DND-41 (cell line): ENCODE data around the gene ALDH18A1.

Experiments used
- ATAC-seq: fragments of 200-7000 bp; cut with Tn5 transposase; 3 replicates; pipeline ENCODE4 v1.9.1; 2021; ENCODE audit warnings: low read depth; ENCODE audit not compliant: insufficient read depth
- DNase-seq: peaks from one replicate; pipeline ENCODE4 v3.0.0-alpha.2; 2020
- H2AFZ ChIP-seq: 2 replicates; pipeline ENCODE4 v1.6.0; 2012; ENCODE audit warnings: low read depth, low read length
- H3K27ac ChIP-seq: 2 replicates; pipeline ENCODE4 v1.5.1; 2012; ENCODE audit warnings: low read length, inconsistent platforms
- H3K27me3 ChIP-seq: fragments of 200-600 bp; sonication (generic); 2 replicates; pipeline ENCODE4 v1.6.0; 2012; ENCODE audit warnings: low read length, mild to moderate bottlenecking, inconsistent platforms; ENCODE audit not compliant: insufficient read depth, poor library complexity
- H3K36me3 ChIP-seq: 2 replicates; pipeline ENCODE4 v1.5.1; 2012; ENCODE audit warnings: low read length, inconsistent platforms; ENCODE audit not compliant: insufficient read depth
- H3K4me1 ChIP-seq: 2 replicates; pipeline ENCODE4 v1.5.1; 2012; ENCODE audit warnings: mild to moderate bottlenecking, low read length; ENCODE audit not compliant: insufficient read depth
- H3K4me2 ChIP-seq: 2 replicates; pipeline ENCODE4 v1.6.0; 2012; ENCODE audit warnings: mild to moderate bottlenecking, moderate library complexity, low read length, inconsistent platforms; ENCODE audit not compliant: insufficient read depth
- H3K4me3 ChIP-seq, 2 experiments: fragments of 200-600 bp in 1 of 2; shearing (Covaris generic) in 1 of 2; 2 replicates each; pipeline ENCODE4 v1.5.1; 2012 to 2016; ENCODE audit warnings: inconsistent platforms in 2 of 2, low read length in 2 of 2, mild to moderate bottlenecking in 2 of 2, low read depth in 1 of 2, moderate library complexity in 1 of 2
- H3K79me2 ChIP-seq: 2 replicates; pipeline ENCODE4 v1.6.0; 2012; ENCODE audit warnings: low read length, inconsistent platforms; ENCODE audit not compliant: insufficient read depth
- H3K9ac ChIP-seq: 2 replicates; pipeline ENCODE4 v1.6.0; 2012; ENCODE audit warnings: low read depth, mild to moderate bottlenecking, inconsistent platforms, low read length, moderate library complexity
- H3K9me3 ChIP-seq: 2 replicates; pipeline ENCODE4 v1.5.1; 2012; ENCODE audit warnings: low read length, moderate library complexity, mild to moderate bottlenecking, inconsistent platforms; ENCODE audit not compliant: insufficient read depth, severe bottlenecking
- H4K20me1 ChIP-seq: 2 replicates; pipeline ENCODE4 v1.6.0; 2012; ENCODE audit warnings: low read length; ENCODE audit not compliant: insufficient read depth
- EZH2 ChIP-seq: IDR thresholded peaks from 3 replicates; pipeline ENCODE4 v1.6.1; 2012; ENCODE audit warnings: borderline replicate concordance, low read depth, mild to moderate bottlenecking, moderate library complexity, low read length, inconsistent platforms; ENCODE audit not compliant: severe bottlenecking
- TF ChIP-seq, protein P1 (sequence below): IDR thresholded peaks from 2 replicates; pipeline ENCODE4 v1.5.1; 2012; ENCODE audit warnings: borderline replicate concordance, low read length, moderate library complexity, mild to moderate bottlenecking; ENCODE audit not compliant: poor library complexity, severe bottlenecking; ENCODE audit errors: extremely low read depth

Gene ALDH18A1

DNA sequence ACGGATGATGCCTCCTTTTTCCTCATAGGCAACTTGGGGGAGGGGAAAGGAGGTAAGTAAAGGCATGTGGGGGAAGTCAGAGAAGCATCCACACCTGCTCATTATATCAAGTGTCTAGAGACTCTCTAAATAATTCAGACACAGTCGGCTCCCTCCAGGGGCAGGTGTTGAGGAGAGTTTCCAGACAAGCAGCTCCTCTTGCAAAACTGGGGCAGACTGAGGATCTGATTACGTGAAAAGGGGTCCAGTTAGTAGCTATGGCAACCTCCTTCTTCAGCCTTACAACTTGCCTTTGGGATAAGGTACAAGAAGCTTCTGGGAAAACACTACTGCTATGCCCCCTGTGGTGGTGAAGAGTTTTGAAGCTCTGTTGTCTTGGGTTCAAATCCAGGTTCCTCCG is 56.4 kb downstream of the ALDH18A1 start:
- TF ChIP-seq, protein P1, sequence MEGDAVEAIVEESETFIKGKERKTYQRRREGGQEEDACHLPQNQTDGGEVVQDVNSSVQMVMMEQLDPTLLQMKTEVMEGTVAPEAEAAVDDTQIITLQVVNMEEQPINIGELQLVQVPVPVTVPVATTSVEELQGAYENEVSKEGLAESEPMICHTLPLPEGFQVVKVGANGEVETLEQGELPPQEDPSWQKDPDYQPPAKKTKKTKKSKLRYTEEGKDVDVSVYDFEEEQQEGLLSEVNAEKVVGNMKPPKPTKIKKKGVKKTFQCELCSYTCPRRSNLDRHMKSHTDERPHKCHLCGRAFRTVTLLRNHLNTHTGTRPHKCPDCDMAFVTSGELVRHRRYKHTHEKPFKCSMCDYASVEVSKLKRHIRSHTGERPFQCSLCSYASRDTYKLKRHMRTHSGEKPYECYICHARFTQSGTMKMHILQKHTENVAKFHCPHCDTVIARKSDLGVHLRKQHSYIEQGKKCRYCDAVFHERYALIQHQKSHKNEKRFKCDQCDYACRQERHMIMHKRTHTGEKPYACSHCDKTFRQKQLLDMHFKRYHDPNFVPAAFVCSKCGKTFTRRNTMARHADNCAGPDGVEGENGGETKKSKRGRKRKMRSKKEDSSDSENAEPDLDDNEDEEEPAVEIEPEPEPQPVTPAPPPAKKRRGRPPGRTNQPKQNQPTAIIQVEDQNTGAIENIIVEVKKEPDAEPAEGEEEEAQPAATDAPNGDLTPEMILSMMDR = no peak
- TF ChIP-seq EZH2 = no peak
- no peaks in the 10 kb centered on the region for H3K27me3 ChIP-seq
- no peak for ATAC-seq
- no peaks in the 10 kb centered on the region for H4K20me1 ChIP-seq
- peaks cover 4% of the 10 kb centered on the region; the same call in 1 of the 2 replicates for H3K36me3 ChIP-seq
- H3K27ac ChIP-seq = no peak overlapping the region
- H2AFZ ChIP-seq = no peak overlapping the region
- H3K79me2 ChIP-seq = no peaks in the 10 kb centered on the region
- no peaks in the 10 kb centered on the region for H3K9me3 ChIP-seq
- H3K4me3 ChIP-seq = no peak overlapping the region
- no peak for DNase-seq
- H3K4me1 ChIP-seq = no peaks in the 10 kb centered on the region
- no peak overlapping the region for H3K4me2 ChIP-seq
- no peak overlapping the region for H3K9ac ChIP-seq

DNA sequence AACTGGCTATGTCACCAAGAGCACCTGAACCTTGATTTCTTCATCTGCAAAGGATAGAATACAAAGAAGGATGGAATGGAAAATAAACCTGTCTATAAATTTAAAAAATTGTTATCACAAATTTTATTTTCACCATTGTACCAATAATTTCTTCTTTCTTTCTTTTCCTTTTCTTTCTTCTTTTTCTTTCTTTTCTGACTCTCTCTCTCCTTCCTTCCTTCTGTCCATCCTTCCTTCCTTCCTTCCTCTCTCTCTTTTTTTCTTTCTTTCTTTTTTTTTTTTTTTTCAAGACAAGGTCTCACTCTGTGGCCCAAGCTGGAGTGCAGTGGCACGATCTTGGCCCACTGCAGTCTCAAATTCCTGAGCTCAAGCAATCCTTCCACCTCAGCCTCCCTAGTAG is 58.7 kb downstream of the ALDH18A1 start:
- no peak overlapping the region for H3K9ac ChIP-seq
- no peak overlapping the region for H2AFZ ChIP-seq
- no peaks in the 10 kb centered on the region for H3K27me3 ChIP-seq
- H3K4me1 ChIP-seq = no peaks in the 10 kb centered on the region
- H3K79me2 ChIP-seq = no peaks in the 10 kb centered on the region
- DNase-seq (no peak), ATAC-seq (no peak)
- H4K20me1 ChIP-seq = no peaks in the 10 kb centered on the region
- H3K36me3 ChIP-seq = no peaks in the 10 kb centered on the region
- no peaks in the 10 kb centered on the region for H3K9me3 ChIP-seq
- H3K4me3 ChIP-seq = no peak overlapping the region
- no peak overlapping the region for H3K27ac ChIP-seq
- TF ChIP-seq EZH2 = no peak
- TF ChIP-seq, protein P1 = no peak
- no peak overlapping the region for H3K4me2 ChIP-seq

DNA sequence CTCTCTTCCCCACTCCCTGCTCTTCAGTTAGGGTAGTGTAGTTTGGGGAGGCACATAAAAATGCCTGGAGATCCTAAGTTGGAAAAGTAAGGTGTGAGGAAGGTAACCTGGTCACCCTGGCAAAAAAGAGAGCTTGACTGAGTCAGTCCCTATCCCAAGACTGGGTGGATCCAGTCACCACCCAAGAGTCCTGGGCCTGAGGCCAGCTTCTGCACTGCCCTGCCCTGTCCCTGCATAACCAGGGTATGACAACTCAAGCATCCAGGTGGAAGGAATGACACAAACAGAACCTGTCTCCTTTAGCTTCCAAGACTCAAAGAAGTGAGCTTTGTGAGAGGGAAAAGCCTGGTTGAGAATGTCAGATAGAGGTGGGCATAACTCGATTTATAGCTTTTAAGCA is 68.5 kb downstream of the ALDH18A1 start:
- no peaks in the 10 kb centered on the region for H3K36me3 ChIP-seq
- H3K4me1 ChIP-seq = no peaks in the 10 kb centered on the region
- no peak overlapping the region for H3K27ac ChIP-seq
- H4K20me1 ChIP-seq = no peaks in the 10 kb centered on the region
- H3K9me3 ChIP-seq = no peaks in the 10 kb centered on the region
- H3K4me3 ChIP-seq = no peak overlapping the region
- H2AFZ ChIP-seq = no peak overlapping the region
- peaks cover 4% of the 10 kb centered on the region for H3K27me3 ChIP-seq
- no peak overlapping the region for H3K9ac ChIP-seq
- no peak overlapping the region for H3K4me2 ChIP-seq
- no peaks in the 10 kb centered on the region for H3K79me2 ChIP-seq
- no peak for DNase-seq
- no peak for ATAC-seq
- no peak for TF ChIP-seq EZH2
- TF ChIP-seq, protein P1 = no peak
